GM19351 (cell line): Measurements from ENCODE around the gene SNAPC1.
A peak's percentile ranks its signal among the peaks of the same experiment; 100 is the strongest.

ENCODE experiments used
- ATAC-seq: cut with Tn5 transposase; IDR thresholded peaks from one replicate; pipeline ENCODE4 v1.9.1; 2021; ENCODE audit warnings: mild to moderate bottlenecking, moderate library complexity; ENCODE audit not compliant: unreplicated experiment

The SNAPC1 gene

DNA sequence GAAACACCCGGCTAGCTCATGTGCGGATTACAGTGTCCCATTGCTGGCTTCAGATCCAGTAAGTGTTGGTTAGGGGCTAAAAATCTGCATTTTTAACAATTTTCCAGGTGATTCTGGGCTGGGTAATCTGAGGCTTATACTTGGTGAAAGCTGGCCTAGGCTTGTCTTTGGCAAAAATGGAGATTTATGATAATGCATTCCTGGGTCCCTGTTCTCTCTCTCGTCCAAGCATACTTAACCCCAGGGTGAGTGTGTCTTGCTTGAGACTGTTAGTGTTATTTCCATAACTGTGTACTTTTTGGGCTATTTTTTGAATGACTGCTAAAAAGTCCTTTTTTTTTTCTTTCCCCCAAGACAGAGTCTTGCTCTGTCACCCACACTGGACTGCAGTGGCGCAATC is 43.2 kb downstream of the SNAPC1 start:
- no peak for ATAC-seq

DNA sequence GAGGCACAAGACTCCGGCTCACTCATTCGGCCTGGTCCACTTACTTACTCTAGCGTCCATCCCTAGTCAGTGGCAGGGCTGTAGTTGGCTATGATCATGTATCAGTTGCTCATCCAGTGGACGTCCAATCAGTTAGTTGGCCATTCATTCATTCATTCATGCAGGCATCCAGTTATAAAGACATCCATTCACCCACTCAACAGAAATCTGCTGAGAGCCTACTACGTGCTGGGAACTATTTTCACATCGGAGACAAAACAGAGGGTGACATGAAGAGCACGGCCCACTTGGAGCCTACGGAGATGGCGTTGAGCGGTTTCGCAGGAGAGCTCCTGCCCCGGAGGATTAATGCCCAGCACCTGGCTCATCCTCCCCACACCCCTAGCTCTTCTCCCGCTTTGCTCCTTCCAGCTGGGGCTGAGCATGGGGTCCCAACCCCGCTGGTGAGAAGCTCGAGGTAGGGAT is 49.7 kb downstream of the SNAPC1 start:
- ATAC-seq: no peak

DNA sequence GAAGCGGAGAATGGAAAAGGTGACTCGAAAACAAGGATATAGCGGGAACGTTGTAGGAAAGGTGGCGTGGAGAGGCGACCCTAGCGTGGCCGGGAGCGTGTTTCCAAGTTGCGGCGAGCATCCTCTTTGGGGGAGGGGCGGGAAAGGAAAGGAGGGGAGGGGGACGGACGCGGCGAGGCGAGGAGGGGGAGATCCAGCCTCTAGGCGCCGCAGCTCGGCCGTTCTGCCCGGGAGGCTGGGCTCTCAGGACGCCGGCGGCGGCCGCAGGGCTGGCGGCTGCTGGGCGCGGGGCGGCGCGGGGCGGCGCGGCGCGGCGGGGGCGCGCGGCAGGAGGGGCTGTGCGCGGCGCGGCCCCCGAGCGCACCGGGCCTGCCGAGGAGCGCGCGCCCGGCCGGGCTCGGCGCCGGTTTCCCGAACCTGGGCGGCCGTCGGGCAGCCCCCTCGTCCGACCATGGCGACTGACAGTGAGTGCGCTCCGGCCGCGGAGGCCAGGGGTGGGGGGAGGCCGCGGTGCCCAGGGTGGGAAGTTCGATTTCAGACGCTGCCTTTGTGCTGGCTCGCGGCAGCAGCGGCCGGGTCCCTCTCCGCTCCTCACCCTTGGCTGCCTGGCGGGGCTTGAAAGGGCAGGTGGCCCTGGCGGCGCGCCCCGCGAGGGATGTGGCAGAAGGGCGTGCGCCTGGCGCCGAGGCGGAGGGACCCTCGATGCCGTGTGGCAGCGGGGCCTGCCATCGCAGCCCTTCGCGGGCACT is 50.3 kb downstream of the SNAPC1 start, which contains the start of gene SYT16:
TSS of gene SYT16 (plus strand) at position 357 of the 749 bp plus-strand sequence.
- ATAC-seq: no peak

DNA sequence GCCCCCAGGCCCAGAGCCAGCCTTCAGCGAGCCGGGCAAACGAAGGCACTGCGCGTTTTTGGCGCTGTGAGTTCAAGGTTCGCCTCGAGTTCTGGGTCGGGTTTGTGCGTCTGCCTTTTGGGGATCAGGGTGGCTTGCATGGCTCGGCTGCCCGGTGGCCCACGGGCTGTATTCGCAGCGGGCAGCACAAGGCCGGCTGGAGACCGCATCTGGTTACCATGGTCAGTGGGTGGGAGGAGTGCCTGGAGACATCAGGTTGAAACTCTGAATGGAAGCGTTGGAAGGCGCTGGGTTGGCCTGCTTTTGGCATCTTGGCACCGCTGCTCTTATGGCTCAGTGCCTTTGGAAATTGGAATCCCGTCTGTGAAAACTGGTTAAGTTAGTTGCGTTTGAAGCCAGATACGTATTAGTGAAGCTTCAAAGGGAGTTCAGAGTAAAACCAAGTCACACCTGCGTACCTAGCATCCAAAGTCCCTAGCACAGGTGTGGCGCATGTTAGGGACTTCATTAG is 50.9 kb downstream of the SNAPC1 start:
- ATAC-seq: no peak

DNA sequence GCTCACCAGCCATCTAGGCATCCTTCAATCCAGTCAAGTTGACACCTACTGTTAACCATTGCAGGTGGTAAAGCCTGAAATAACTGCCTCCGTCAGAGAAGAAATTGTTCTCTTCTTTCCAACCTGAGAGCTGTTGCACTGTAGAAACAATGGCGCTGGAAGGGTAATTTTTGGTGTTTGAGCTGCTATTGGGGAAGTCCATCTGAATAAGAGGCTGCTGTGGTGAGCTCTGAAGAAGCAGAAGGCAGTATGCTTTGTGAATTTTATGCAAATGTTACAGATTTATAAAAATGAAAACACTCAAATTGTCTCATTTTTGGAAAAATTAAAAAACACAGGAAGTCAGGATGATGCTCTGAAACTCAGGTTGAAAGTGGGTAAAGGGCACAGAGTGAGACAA is 60.2 kb downstream of the SNAPC1 start:
- no peak for ATAC-seq

DNA sequence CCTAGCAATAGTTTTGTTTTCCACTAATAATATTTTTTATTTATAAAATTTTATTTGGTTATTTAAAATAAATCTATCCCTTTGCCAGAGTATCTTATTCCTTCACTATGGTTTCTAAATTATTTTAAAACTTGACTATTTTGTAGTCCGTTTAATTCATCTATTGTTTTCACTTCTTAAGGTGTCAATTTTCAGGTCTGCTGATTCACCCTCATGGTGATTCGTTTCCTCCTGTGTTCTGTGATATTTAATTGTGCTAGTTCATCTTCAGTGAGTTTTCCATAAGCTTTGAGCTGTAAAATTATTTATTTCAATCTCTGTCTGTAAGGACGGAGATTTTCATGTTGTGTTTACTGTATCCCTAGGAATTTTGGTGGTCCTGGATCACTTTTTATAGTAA is 70.6 kb downstream of the SNAPC1 start:
- ATAC-seq: no peak

DNA sequence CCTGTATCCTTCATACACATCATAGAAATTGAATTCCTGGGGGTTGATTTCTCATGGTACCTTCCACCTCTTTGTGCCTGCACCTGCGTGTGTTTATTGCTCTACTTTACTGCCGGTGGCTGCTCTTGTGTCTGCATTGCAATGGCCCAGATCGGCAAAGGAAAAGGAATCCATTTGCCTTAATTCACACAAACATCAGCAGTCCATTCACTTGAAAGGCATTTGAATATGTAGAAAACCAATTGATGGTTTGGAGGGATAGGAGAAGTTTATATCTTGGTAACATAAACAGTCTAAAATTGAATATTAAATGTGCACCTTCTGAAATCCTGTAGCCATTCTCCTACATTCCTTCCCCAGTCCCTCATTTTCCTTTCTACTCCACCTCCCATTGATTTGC is 74.0 kb downstream of the SNAPC1 start:
- no peak for ATAC-seq

DNA sequence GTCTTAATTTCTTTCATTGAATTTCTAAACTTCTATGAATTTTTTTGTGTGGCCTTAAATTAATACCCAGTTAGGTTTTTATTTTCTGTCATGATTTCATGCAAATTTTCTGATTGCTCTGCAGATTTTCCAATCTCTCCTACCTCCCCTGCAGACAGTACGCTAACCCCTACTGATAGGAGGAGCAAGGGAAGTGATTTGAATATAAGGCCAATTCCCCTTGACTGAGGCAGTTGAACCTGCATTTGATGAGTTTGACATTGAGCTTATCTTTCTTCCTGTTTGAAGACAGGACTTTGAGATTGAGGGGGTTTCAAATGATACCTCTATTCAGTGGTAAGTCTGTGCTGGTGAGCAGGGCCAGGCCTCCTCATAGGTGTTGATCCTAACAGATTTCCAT is 74.6 kb downstream of the SNAPC1 start:
- no peak for ATAC-seq

DNA sequence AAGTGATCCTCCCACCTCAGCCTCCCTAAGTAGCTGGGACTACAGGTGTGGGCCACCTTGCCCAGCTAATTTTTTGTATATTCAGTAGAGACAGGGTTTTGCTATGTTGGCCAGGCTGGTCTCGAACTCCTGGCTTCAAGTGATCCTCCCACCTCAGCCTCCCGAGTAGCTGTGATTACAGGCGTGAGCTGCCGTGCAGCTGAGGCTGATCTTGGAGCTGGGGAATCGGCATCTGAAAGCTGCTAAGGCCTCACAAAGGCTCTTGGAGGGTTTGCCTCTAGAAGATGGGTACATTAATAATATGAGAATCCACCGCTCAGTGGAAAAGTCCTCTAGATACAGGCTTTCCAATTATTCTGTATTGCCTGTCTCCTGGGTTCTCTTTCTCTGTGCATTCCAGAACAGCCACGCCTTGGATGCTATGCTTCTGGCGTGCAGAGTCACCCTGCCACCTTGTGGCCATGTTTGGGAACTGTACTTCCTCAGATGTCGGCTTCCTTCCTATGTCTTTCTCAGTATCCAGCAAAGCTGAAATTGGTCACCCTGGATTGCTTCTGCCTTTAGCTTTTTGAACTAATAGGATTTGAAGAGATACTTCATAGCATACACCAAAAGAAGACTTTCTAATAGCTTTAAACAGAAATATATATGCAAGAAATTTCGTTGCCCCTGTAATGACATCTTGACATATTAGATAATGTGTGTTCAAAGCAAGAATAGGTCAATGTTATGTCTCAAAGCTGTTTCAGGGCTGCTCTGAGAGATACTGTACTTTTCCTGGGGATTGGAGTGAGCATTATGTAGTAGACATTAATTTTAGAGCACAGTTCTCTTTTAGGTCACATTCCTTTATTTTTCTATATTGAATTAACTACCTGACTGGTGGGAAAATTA is 75.4 kb downstream of the SNAPC1 start:
- ATAC-seq: peak; percentile 94

DNA sequence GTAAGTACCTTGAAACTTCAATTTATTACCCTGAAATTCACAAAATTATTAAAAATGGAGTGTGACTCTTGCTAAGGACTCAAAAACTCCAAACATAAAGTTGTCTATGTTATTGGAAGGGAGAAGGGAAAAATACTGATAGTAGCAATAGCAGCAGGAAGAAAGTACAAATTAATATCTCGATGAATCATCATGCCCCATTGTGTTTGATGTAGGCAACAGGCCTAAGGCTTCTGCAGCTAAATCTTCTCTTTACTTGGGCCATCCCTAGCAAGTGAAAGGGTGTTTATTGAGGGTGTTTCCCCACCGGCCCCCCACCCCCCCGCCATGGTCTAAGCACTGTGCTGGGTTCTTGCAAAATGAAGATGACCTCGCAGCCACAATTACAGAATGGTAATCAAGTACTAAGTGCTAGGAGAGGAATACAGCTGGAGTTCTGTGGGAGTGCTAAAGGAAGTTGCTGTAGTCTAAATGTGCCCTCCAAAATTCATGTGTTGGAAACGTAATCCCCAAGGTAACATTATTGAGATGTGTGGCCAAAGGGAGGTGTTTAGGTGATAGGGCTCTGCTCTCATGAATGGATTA is 76.5 kb downstream of the SNAPC1 start:
- ATAC-seq: no peak

DNA sequence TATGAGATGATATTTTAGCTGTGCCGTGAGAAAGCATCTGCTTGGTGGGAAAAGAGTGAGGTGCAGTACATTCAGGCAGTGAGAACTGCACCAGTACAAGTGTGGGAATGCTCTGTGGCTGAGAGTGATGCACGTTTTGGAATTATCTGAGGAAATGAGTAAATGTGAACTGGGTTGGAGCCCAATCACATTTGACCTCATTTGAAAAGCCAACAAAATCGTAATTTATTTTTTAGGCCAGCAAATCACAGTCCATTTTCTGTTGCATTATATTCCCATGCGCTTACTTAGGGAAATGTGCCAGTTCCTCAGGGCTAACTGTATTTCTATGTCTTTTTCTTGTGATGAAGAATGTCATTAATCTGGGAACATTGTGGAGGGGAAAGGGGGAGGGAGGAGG is 77.3 kb downstream of the SNAPC1 start:
- ATAC-seq: no peak

DNA sequence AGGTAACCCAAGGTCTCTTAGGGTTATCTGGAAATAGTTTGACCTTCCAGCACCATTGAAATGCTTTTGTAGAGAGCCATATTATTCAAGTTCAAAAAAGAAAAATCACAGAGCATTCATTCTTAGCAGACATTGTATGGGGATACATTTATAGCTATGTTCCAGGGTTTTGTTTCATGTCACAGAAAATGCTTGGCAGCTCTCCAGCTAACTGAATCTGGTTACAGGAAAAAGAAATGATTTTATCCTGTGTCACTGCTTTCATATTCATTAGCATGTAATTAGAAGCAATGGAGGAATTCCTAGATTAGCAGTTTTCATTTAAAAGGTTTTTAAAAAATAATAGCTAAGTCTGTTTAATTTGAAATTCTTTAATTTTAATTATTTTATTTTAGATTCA is 78.9 kb downstream of the SNAPC1 start:
- no peak for ATAC-seq
